ENCODE data around the gene CTSZ.

Gene CTSZ

GRCh38 chr20:59025086-59025485 is 18.0 kb upstream of the CTSZ start:
- Histone ChIP-seq H3K27ac (replicated peaks) (no peak overlapping the region), H3K4me3 (replicated peaks; ENCODE audit: insufficient read depth, low read length) (no peak overlapping the region), H3K27me3 (ENCODE audit: insufficient read depth, poor library complexity, severe bottlenecking) (no peaks in the 10 kb centered on the region)
- TF ChIP-seq POLR2AphosphoS5 (IDR thresholded peaks at IDR 0.05; ENCODE audit: low read depth) (no peak), SPI1 (IDR thresholded peaks at IDR 0.05; ENCODE audit: borderline replicate concordance, low read depth) (no peak)
- no peak for DNase-seq (ENCODE audit: low read depth in 1 of 2, low spot score in 1 of 2)

- H3K4me3 ChIP-seq (replicated peaks; ENCODE audit: insufficient read depth, low read length): no peak overlapping the region
- H3K27ac ChIP-seq (replicated peaks): no peak overlapping the region
- DNase-seq (ENCODE audit: low read depth in 1 of 2, low spot score in 1 of 2): no peak
- no peak for TF ChIP-seq CTCF (IDR thresholded peaks at IDR 0.05; ENCODE audit: insufficient read depth, low read length)
- no peak for TF ChIP-seq POLR2AphosphoS5 (IDR thresholded peaks at IDR 0.05; ENCODE audit: low read depth)
- H3K27me3 ChIP-seq (ENCODE audit: insufficient read depth, poor library complexity, severe bottlenecking): no peaks in the 10 kb centered on the region
Measured at GRCh38 chr20:59024111-59024530, 17.1 kb upstream of the CTSZ start.

GRCh38 chr20:59023616-59024015 is 16.6 kb upstream of the CTSZ start:
- no peak overlapping the region for H3K27ac ChIP-seq (replicated peaks)
- no peak for DNase-seq (ENCODE audit: low read depth in 1 of 2, low spot score in 1 of 2)
- no peaks in the 10 kb centered on the region for H3K27me3 ChIP-seq (ENCODE audit: insufficient read depth, poor library complexity, severe bottlenecking)
- TF ChIP-seq SPI1 (IDR thresholded peaks at IDR 0.05; ENCODE audit: borderline replicate concordance, low read depth) (no peak), CTCF (IDR thresholded peaks at IDR 0.05; ENCODE audit: insufficient read depth, low read length) (no peak), POLR2AphosphoS5 (IDR thresholded peaks at IDR 0.05; ENCODE audit: low read depth) (no peak)
- no peak overlapping the region for H3K4me3 ChIP-seq (replicated peaks; ENCODE audit: insufficient read depth, low read length)

- no peak for DNase-seq (ENCODE audit: low read depth in 1 of 2, low spot score in 1 of 2)
- H3K4me3 ChIP-seq (replicated peaks; ENCODE audit: insufficient read depth, low read length): no peak overlapping the region
- H3K27ac ChIP-seq (replicated peaks): no peak overlapping the region
- no peaks in the 10 kb centered on the region for H3K27me3 ChIP-seq (ENCODE audit: insufficient read depth, poor library complexity, severe bottlenecking)
- TF ChIP-seq CTCF (IDR thresholded peaks at IDR 0.05; ENCODE audit: insufficient read depth, low read length) (no peak), POLR2AphosphoS5 (IDR thresholded peaks at IDR 0.05; ENCODE audit: low read depth) (no peak), SPI1 (IDR thresholded peaks at IDR 0.05; ENCODE audit: borderline replicate concordance, low read depth) (no peak)
Measured at GRCh38 chr20:59022754-59023153, 15.7 kb upstream of the CTSZ start.

GRCh38 chr20:59020938-59021551 is 14.0 kb upstream of the CTSZ start:
- no peak for DNase-seq (ENCODE audit: low read depth in 1 of 2, low spot score in 1 of 2)
- Histone ChIP-seq H3K27ac (replicated peaks) (no peak overlapping the region), H3K4me3 (replicated peaks; ENCODE audit: insufficient read depth, low read length) (no peak overlapping the region), H3K27me3 (ENCODE audit: insufficient read depth, poor library complexity, severe bottlenecking) (no peaks in the 10 kb centered on the region)
- no peak for TF ChIP-seq SPI1 (IDR thresholded peaks at IDR 0.05; ENCODE audit: borderline replicate concordance, low read depth)
- TF ChIP-seq POLR2AphosphoS5 (IDR thresholded peaks at IDR 0.05; ENCODE audit: low read depth): no peak
- no peak for TF ChIP-seq GABPA (IDR thresholded peaks at IDR 0.05; ENCODE audit: low read depth)
- TF ChIP-seq CTCF (IDR thresholded peaks at IDR 0.05; ENCODE audit: insufficient read depth, low read length): no peak
- no peak for TF ChIP-seq REST (IDR thresholded peaks at IDR 0.05; ENCODE audit: insufficient replicate concordance, low read depth)
